Brain microvascular endothelial cell (primary cell): ENCODE measurements around the gene SYTL1.

ENCODE experiments used
- DNase-seq: peaks from one replicate; pipeline ENCODE4 v3.0.0-alpha.2; 2020
- H3K27ac ChIP-seq: fragments of 250-450 bp; sonication (Bioruptor Pico); 2 replicates; pipeline ENCODE4 v1.5.1; 2020; ENCODE audit warnings: mild to moderate bottlenecking, moderate library complexity
- H3K27me3 ChIP-seq: fragments of 250-450 bp; sonication (Bioruptor Pico); replicated peaks from 2 replicates; pipeline ENCODE4 v1.5.1; 2020; ENCODE audit warnings: mild to moderate bottlenecking
- H3K36me3 ChIP-seq: fragments of 250-450 bp; sonication (Bioruptor Pico); replicated peaks from 2 replicates; pipeline ENCODE4 v1.5.1; 2020; ENCODE audit warnings: mild to moderate bottlenecking
- H3K4me3 ChIP-seq: 2 replicates; pipeline ENCODE4 v1.5.1; 2011; ENCODE audit warnings: low read depth, mild to moderate bottlenecking, control low read depth, low read length, moderate library complexity
- in situ Hi-C: cut with HindIII; loops from 2 replicates; pipeline ENCODE4 v1.10.0; 2017; ENCODE audit warnings: low sequenced_read_pairs, low pct_ligation_motif_present
- TF ChIP-seq, protein P1 (sequence below): IDR thresholded peaks from 2 replicates; pipeline ENCODE4 v1.5.1; 2011; ENCODE audit warnings: low read depth, mild to moderate bottlenecking, moderate library complexity, low read length, control low read depth, inconsistent platforms; ENCODE audit errors: missing control alignments

SYTL1 gene

DNA sequence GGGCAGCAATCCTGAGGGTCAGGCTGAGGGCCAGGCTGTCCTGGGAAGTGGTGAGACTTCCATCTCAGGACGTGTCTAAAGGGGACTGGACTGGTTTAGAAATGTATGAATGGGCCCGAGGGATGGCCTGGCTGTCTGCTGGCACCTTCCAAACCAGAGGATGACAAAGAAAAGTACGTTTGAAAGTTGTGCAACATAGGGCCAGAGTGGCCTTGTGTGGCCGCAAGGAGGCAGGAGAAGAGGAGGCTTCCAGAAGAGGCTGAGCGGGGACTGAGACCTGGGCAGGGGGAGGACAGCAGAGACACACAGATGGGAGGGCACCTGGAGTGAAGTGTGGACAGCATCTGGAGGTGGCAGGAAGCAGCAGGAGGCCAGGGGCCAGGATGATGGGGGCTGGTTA is 2.6 kb upstream of the SYTL1 start:
- Histone ChIP-seq H3K36me3 (peaks cover 21% of the 10 kb centered on the region), H3K27ac (no peak overlapping the region), H3K27me3 (no peaks in the 10 kb centered on the region), H3K4me3 (no peak overlapping the region)
- in situ Hi-C loops = no loop called here
- DNase-seq = no peak
- TF ChIP-seq, protein P1, sequence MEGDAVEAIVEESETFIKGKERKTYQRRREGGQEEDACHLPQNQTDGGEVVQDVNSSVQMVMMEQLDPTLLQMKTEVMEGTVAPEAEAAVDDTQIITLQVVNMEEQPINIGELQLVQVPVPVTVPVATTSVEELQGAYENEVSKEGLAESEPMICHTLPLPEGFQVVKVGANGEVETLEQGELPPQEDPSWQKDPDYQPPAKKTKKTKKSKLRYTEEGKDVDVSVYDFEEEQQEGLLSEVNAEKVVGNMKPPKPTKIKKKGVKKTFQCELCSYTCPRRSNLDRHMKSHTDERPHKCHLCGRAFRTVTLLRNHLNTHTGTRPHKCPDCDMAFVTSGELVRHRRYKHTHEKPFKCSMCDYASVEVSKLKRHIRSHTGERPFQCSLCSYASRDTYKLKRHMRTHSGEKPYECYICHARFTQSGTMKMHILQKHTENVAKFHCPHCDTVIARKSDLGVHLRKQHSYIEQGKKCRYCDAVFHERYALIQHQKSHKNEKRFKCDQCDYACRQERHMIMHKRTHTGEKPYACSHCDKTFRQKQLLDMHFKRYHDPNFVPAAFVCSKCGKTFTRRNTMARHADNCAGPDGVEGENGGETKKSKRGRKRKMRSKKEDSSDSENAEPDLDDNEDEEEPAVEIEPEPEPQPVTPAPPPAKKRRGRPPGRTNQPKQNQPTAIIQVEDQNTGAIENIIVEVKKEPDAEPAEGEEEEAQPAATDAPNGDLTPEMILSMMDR = no peak

DNA sequence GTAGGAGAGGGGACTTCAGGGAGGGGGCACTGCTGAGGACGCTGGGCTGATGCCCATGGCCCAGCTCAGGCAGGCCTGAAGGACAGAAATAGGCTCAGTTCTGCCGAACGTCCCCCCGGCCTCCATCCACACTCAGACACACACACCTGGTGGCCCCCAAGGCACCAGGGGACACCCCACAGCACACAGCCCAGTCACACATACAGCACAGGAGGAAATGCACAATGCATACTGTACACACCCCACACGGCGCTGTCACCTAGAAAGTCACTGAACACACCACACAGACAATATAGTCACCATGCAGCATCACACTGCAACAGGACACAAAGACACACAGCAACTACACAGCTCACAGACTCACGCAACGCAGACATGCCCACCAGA is 562 bp downstream of the SYTL1 start:
- no peak for DNase-seq
- Histone ChIP-seq H3K4me3 (no peak overlapping the region), H3K27me3 (no peaks in the 10 kb centered on the region), H3K36me3 (no peaks in the 10 kb centered on the region), H3K27ac (no peak overlapping the region)
- TF ChIP-seq, protein P1 = no peak
- in situ Hi-C loops = no loop called here

DNA sequence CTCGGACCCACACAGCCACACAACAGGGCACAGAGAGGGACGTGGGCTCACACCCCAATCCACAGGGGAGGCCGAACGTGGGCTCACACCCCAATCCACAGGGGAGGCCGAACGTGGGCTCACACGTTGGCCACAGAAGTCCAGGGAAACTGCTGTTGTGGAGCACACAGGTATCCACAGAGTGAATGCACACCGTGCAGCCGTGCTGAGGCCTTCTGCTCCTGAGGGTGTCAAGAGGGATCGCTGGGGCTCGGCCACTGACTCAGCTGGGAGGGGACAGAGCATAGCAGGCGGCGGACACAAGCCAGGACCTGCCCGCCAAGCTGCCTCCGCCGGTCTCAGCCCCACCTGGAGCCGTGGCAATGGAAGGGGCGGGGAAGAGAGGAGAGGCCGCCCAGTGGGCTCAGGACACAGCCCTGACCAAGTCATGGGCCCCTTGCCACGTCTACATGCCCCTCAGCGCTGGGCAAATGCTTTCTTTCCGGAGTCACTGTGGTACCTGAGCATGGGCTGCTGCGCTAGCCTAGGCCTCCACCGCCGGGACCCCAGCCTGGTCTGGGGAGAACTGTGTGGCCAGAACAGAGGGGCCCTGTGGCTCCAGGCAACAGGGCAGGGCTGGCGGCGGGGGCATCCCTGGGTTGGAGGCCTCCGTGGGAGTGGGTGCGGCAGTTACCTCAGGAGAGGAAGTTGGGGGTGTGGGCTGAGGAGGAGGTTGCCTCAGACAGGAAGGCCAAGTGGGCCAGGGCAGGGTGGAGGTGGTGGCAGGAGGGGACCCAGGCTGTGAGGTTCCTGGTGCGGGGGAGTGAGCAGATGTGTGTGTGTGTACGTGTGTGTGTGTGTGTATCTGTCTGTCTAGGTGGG is 1.2 kb downstream of the SYTL1 start:
- no peak for DNase-seq
- in situ Hi-C loops = no loop called here
- no peaks in the 10 kb centered on the region for H3K36me3 ChIP-seq
- no peak overlapping the region for H3K4me3 ChIP-seq
- TF ChIP-seq, protein P1 = no peak
- H3K27me3 ChIP-seq = no peaks in the 10 kb centered on the region
- no peak overlapping the region for H3K27ac ChIP-seq

DNA sequence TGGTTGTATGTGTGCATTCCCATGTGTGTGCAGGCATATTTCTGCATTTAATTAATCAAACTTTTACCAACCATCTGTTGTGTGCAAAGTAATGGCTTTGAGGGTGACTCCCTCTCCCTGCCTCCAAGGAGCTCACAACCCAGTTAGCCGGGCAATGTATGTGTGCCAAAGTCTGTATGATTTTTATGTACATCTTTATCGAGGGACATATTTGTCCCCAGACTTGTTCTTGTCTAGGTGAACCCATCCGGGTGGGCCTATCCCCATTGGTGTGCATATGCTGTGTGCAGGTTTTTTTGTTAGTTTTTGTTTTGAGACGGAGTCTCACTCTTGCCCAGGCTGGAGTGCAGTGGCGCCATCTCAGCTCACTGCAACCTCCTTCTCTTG is 1.8 kb downstream of the SYTL1 start:
- TF ChIP-seq, protein P1 = no peak
- DNase-seq = no peak
- in situ Hi-C loops = no loop called here
- no peaks in the 10 kb centered on the region for H3K27me3 ChIP-seq
- no peak overlapping the region for H3K27ac ChIP-seq
- H3K4me3 ChIP-seq = no peak overlapping the region
- H3K36me3 ChIP-seq = no peaks in the 10 kb centered on the region

DNA sequence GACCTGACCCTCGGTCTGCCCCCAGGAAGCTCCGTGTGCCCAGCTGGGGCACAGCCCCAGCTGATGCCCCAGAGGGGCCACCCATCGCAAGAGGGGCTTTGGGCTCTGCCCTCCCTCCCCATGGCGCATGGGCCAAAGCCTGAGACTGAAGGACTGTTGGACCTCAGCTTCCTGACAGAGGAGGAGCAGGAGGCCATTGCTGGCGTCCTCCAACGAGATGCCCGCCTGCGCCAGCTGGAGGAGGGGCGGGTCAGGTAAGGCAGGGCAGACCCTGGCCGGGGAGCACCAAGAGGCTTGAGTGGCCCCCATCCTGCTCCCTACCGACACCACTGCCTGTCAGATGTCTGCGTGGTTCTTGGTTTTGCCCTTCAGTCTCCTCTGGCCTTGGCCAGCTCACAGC is 3.5 kb downstream of the SYTL1 start:
- H3K36me3 ChIP-seq = no peaks in the 10 kb centered on the region
- no peak overlapping the region for H3K27ac ChIP-seq
- TF ChIP-seq, protein P1 = no peak
- H3K27me3 ChIP-seq = no peaks in the 10 kb centered on the region
- no peak for DNase-seq
- no peak overlapping the region for H3K4me3 ChIP-seq
- in situ Hi-C loops = no loop called here

DNA sequence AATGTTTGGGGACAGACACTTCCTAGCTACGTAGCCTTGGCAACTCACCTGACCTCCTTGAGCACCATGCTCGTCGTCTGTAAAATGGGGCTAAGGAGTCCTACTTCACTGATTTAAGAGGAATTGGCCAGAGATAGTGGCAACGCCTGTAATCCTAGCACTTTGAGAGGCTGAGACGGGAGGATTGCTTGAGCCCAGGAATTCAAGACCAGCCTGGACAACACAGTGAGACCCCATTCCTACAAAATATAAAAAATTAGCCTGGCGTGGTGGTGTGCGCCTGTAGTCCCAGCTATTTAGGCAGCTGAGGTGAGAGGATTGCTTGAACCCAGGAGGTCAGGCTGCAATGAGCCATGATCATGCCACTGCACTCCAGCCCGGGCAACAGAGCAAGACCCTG is 4.5 kb downstream of the SYTL1 start:
- Histone ChIP-seq H3K36me3 (no peaks in the 10 kb centered on the region), H3K27me3 (no peaks in the 10 kb centered on the region), H3K4me3 (no peak overlapping the region), H3K27ac (no peak overlapping the region)
- TF ChIP-seq, protein P1 = no peak
- in situ Hi-C loops = no loop called here
- no peak for DNase-seq
